Measurements from ENCODE around the gene IGFBP2.

DNA sequence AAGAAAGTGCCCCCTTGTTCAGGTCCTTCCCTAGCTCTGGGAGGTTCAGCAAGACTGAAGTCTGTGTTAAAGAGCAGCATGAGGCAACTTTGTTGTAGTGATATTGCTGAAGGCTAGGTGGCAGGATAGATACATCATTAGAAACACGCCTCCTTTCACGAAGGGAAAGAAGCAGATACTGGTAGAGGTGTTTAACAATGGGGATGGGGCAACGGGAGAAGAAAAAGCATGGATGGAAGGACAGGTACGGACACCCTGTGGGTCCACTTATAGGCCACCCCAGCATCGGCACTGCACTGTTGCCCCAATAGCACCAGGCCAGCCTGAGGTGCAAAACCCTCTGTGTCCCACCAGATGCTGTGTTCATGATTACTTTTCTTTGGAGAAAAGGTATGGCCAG, 65.7 kb downstream of the IGFBP2 start:
- TF ChIP-seq, protein P1, sequence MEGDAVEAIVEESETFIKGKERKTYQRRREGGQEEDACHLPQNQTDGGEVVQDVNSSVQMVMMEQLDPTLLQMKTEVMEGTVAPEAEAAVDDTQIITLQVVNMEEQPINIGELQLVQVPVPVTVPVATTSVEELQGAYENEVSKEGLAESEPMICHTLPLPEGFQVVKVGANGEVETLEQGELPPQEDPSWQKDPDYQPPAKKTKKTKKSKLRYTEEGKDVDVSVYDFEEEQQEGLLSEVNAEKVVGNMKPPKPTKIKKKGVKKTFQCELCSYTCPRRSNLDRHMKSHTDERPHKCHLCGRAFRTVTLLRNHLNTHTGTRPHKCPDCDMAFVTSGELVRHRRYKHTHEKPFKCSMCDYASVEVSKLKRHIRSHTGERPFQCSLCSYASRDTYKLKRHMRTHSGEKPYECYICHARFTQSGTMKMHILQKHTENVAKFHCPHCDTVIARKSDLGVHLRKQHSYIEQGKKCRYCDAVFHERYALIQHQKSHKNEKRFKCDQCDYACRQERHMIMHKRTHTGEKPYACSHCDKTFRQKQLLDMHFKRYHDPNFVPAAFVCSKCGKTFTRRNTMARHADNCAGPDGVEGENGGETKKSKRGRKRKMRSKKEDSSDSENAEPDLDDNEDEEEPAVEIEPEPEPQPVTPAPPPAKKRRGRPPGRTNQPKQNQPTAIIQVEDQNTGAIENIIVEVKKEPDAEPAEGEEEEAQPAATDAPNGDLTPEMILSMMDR (IDR thresholded peaks at IDR 0.05) = peak; percentile 56 to 89 (median 76)
- TF ChIP-seq POLR2A (IDR thresholded peaks at IDR 0.05) = no peak

Measured in uterus (tissue), 2 donors.